ENCODE data around the gene PSME2. TPM values are rescaled to one million over a fixed set of nuclear protein-coding genes. Genes with fewer than 3 reads are reported as not detected.

PSME2 gene
- polyA plus RNA-seq, 4 donors = 175 to 997 (median 644) TPM

GRCh38 chr14:24176599-24176998 is 30.2 kb upstream of the PSME2 start:
- FAIRE-seq (no peak), DNase-seq (no peak)
- no peaks in the 10 kb centered on the region for H3K27me3 ChIP-seq (ENCODE audit: control insufficient read depth in 3 of 3, insufficient read depth in 3 of 3, low read length in 3 of 3)
- peaks cover 18 to 88% (median 20%) of the 10 kb centered on the region in 3 donors for H3K36me3 ChIP-seq (ENCODE audit: control insufficient read depth in 3 of 3, insufficient read depth in 2 of 3, low read depth in 1 of 3, low read length in 3 of 3)
- H3K27ac ChIP-seq (ENCODE audit: low read depth in 1 of 3, low read length in 2 of 3) = peak overlapping the region in 1 of 3 donors; percentile 35
- H3K4me3 ChIP-seq (ENCODE audit: low read depth in 1 of 3, low read length in 3 of 3) = no peak overlapping the region
- no peaks in the 10 kb centered on the region for H3K9me3 ChIP-seq (ENCODE audit: control insufficient read depth in 2 of 2, insufficient read depth in 1 of 2, low read depth in 1 of 2, low read length in 1 of 2)
- 96 to 99% (median 96%) methylated on average over 5 of the region's 5 CpGs for WGBS, 3 donors
- H3K4me1 ChIP-seq (ENCODE audit: control insufficient read depth in 3 of 3, insufficient read depth in 2 of 3, low read depth in 1 of 3, low read length in 2 of 3) = peaks cover 0 to 68% (median 0%) of the 10 kb centered on the region in 3 donors

GRCh38 chr14:24172871-24173281 is 26.5 kb upstream of the PSME2 start:
- H3K9me3 ChIP-seq (ENCODE audit: control insufficient read depth in 2 of 2, insufficient read depth in 1 of 2, low read depth in 1 of 2, low read length in 1 of 2) = no peaks in the 10 kb centered on the region
- no peak for FAIRE-seq

GRCh38 chr14:24172261-24172860 is 26.0 kb upstream of the PSME2 start:
- Histone ChIP-seq H3K36me3 (ENCODE audit: control insufficient read depth in 3 of 3, insufficient read depth in 2 of 3, low read depth in 1 of 3, low read length in 3 of 3) (peaks cover 7 to 58% (median 10%) of the 10 kb centered on the region in 3 donors), H3K27me3 (ENCODE audit: control insufficient read depth in 3 of 3, insufficient read depth in 3 of 3, low read length in 3 of 3) (no peaks in the 10 kb centered on the region), H3K4me3 (ENCODE audit: low read depth in 1 of 3, low read length in 3 of 3) (peak overlapping the region in 2 of 3 donors; percentile 18 to 71), H3K4me1 (ENCODE audit: control insufficient read depth in 3 of 3, insufficient read depth in 2 of 3, low read depth in 1 of 3, low read length in 2 of 3) (peaks cover 0 to 36% (median 0%) of the 10 kb centered on the region in 3 donors), H3K27ac (ENCODE audit: low read depth in 1 of 3, low read length in 2 of 3) (peak overlapping the region in 2 of 3 donors; percentile 67 to 78), H3K9me3 (ENCODE audit: control insufficient read depth in 2 of 2, insufficient read depth in 1 of 2, low read depth in 1 of 2, low read length in 1 of 2) (no peaks in the 10 kb centered on the region)
- FAIRE-seq = no peak
- DNase-seq = peak in 1 of 2 donors; percentile 60
- WGBS, 3 donors = 25 to 71% (median 68%) methylated on average over 28 to 30 of the region's 30 CpGs

More at GRCh38 chr14:24172871-24173281, 26.5 kb upstream of the PSME2 start:
- no peak for DNase-seq
- peaks cover 11 to 60% (median 15%) of the 10 kb centered on the region in 3 donors for H3K36me3 ChIP-seq (ENCODE audit: control insufficient read depth in 3 of 3, insufficient read depth in 2 of 3, low read depth in 1 of 3, low read length in 3 of 3)
- H3K4me3 ChIP-seq (ENCODE audit: low read depth in 1 of 3, low read length in 3 of 3) = peak overlapping the region in 1 of 3 donors; percentile 71
- H3K4me1 ChIP-seq (ENCODE audit: control insufficient read depth in 3 of 3, insufficient read depth in 2 of 3, low read depth in 1 of 3, low read length in 2 of 3) = peaks cover 0 to 41% (median 0%) of the 10 kb centered on the region in 3 donors
- 65 to 78% (median 74%) methylated on average over 19 to 20 of the region's 20 CpGs for WGBS, 3 donors
- H3K27me3 ChIP-seq (ENCODE audit: control insufficient read depth in 3 of 3, insufficient read depth in 3 of 3, low read length in 3 of 3) = no peaks in the 10 kb centered on the region
- H3K27ac ChIP-seq (ENCODE audit: low read depth in 1 of 3, low read length in 2 of 3) = peak overlapping the region in 1 of 3 donors; percentile 78

- Histone ChIP-seq H3K4me3 (ENCODE audit: low read depth in 1 of 3, low read length in 3 of 3) (peak within 1 kb of the TSS in 2 of 3 donors; percentile 18 to 71), H3K4me1 (ENCODE audit: control insufficient read depth in 3 of 3, insufficient read depth in 2 of 3, low read depth in 1 of 3, low read length in 2 of 3) (peaks cover 0 to 29% (median 0%) of the 10 kb centered on the region in 3 donors), H3K36me3 (ENCODE audit: control insufficient read depth in 3 of 3, insufficient read depth in 2 of 3, low read depth in 1 of 3, low read length in 3 of 3) (peaks cover 3 to 58% (median 6%) of the 10 kb centered on the region in 3 donors), H3K27me3 (ENCODE audit: control insufficient read depth in 3 of 3, insufficient read depth in 3 of 3, low read length in 3 of 3) (no peaks in the 10 kb centered on the region), H3K9me3 (ENCODE audit: control insufficient read depth in 2 of 2, insufficient read depth in 1 of 2, low read depth in 1 of 2, low read length in 1 of 2) (no peaks in the 10 kb centered on the region), H3K27ac (ENCODE audit: low read depth in 1 of 3, low read length in 2 of 3) (peak within 1 kb of the TSS in 2 of 3 donors; percentile 67 to 78)
- DNase-seq (peak; percentile 66 to 98), FAIRE-seq (no peak)
- WGBS, 3 donors = 6 to 52% (median 34%) methylated on average over 62 to 63 of the region's 63 CpGs
Measured at GRCh38 chr14:24171422-24172260, 25.2 kb upstream of the PSME2 start, which contains the start of gene REC8. REC8 (plus strand) TSS chr14:24172080; CDS start chr14:24172553, 473 bp downstream.

GRCh38 chr14:24167469-24168114 is 21.2 kb upstream of the PSME2 start:
- no peak for DNase-seq
- 85 to 93% (median 86%) methylated on average over 3 of the region's 3 CpGs for WGBS, 3 donors

GRCh38 chr14:24165785-24166184 is 19.4 kb upstream of the PSME2 start:
- peaks cover 17 to 66% (median 23%) of the 10 kb centered on the region in 3 donors for H3K36me3 ChIP-seq (ENCODE audit: control insufficient read depth in 3 of 3, insufficient read depth in 2 of 3, low read depth in 1 of 3, low read length in 3 of 3)
- no peak overlapping the region for H3K4me3 ChIP-seq (ENCODE audit: low read depth in 1 of 3, low read length in 3 of 3)
- FAIRE-seq (no peak), DNase-seq (no peak)
- 92 to 96% (median 94%) methylated on average over 5 of the region's 5 CpGs for WGBS, 3 donors
- H3K27me3 ChIP-seq (ENCODE audit: control insufficient read depth in 3 of 3, insufficient read depth in 3 of 3, low read length in 3 of 3) = no peaks in the 10 kb centered on the region
- H3K4me1 ChIP-seq (ENCODE audit: control insufficient read depth in 3 of 3, insufficient read depth in 2 of 3, low read depth in 1 of 3, low read length in 2 of 3) = peaks cover 0 to 8% (median 6%) of the 10 kb centered on the region in 3 donors
- H3K27ac ChIP-seq (ENCODE audit: low read depth in 1 of 3, low read length in 2 of 3) = no peak overlapping the region
- H3K9me3 ChIP-seq (ENCODE audit: control insufficient read depth in 2 of 2, insufficient read depth in 1 of 2, low read depth in 1 of 2, low read length in 1 of 2) = no peaks in the 10 kb centered on the region

More at GRCh38 chr14:24167469-24168114, 21.2 kb upstream of the PSME2 start:
- no peaks in the 10 kb centered on the region for H3K9me3 ChIP-seq (ENCODE audit: control insufficient read depth in 2 of 2, insufficient read depth in 1 of 2, low read depth in 1 of 2, low read length in 1 of 2)
- H3K4me3 ChIP-seq (ENCODE audit: low read depth in 1 of 3, low read length in 3 of 3) = no peak overlapping the region
- H3K36me3 ChIP-seq (ENCODE audit: control insufficient read depth in 3 of 3, insufficient read depth in 2 of 3, low read depth in 1 of 3, low read length in 3 of 3) = peaks cover 17 to 60% (median 23%) of the 10 kb centered on the region in 3 donors
- H3K4me1 ChIP-seq (ENCODE audit: control insufficient read depth in 3 of 3, insufficient read depth in 2 of 3, low read depth in 1 of 3, low read length in 2 of 3) = peaks cover 0 to 10% (median 6%) of the 10 kb centered on the region in 3 donors
- FAIRE-seq = no peak
- no peaks in the 10 kb centered on the region for H3K27me3 ChIP-seq (ENCODE audit: control insufficient read depth in 3 of 3, insufficient read depth in 3 of 3, low read length in 3 of 3)
- no peak overlapping the region for H3K27ac ChIP-seq (ENCODE audit: low read depth in 1 of 3, low read length in 2 of 3)

- 80 to 89% (median 86%) methylated on average over 14 of the region's 14 CpGs for WGBS, 3 donors
- FAIRE-seq (no peak), DNase-seq (no peak)
- Histone ChIP-seq H3K27me3 (ENCODE audit: control insufficient read depth in 3 of 3, insufficient read depth in 3 of 3, low read length in 3 of 3) (no peaks in the 10 kb centered on the region), H3K27ac (ENCODE audit: low read depth in 1 of 3, low read length in 2 of 3) (no peak overlapping the region), H3K9me3 (ENCODE audit: control insufficient read depth in 2 of 2, insufficient read depth in 1 of 2, low read depth in 1 of 2, low read length in 1 of 2) (no peaks in the 10 kb centered on the region), H3K4me3 (ENCODE audit: low read depth in 1 of 3, low read length in 3 of 3) (no peak overlapping the region), H3K4me1 (ENCODE audit: control insufficient read depth in 3 of 3, insufficient read depth in 2 of 3, low read depth in 1 of 3, low read length in 2 of 3) (peaks cover 0 to 15% (median 6%) of the 10 kb centered on the region in 3 donors), H3K36me3 (ENCODE audit: control insufficient read depth in 3 of 3, insufficient read depth in 2 of 3, low read depth in 1 of 3, low read length in 3 of 3) (peaks cover 17 to 76% (median 25%) of the 10 kb centered on the region in 3 donors)
Measured at GRCh38 chr14:24164518-24164991, 18.1 kb upstream of the PSME2 start.

GRCh38 chr14:24162093-24162492 is 15.7 kb upstream of the PSME2 start:
- peaks cover 19 to 79% (median 33%) of the 10 kb centered on the region in 3 donors for H3K36me3 ChIP-seq (ENCODE audit: control insufficient read depth in 3 of 3, insufficient read depth in 2 of 3, low read depth in 1 of 3, low read length in 3 of 3)
- peaks cover 0 to 15% (median 6%) of the 10 kb centered on the region in 3 donors for H3K4me1 ChIP-seq (ENCODE audit: control insufficient read depth in 3 of 3, insufficient read depth in 2 of 3, low read depth in 1 of 3, low read length in 2 of 3)
- DNase-seq = no peak
- no peaks in the 10 kb centered on the region for H3K9me3 ChIP-seq (ENCODE audit: control insufficient read depth in 2 of 2, insufficient read depth in 1 of 2, low read depth in 1 of 2, low read length in 1 of 2)
- peak overlapping the region; percentile 67 to 86 (median 74) for H3K4me3 ChIP-seq (ENCODE audit: low read depth in 1 of 3, low read length in 3 of 3)
- FAIRE-seq = no peak
- peak overlapping the region in 2 of 3 donors; percentile 97 to 99 for H3K27ac ChIP-seq (ENCODE audit: low read depth in 1 of 3, low read length in 2 of 3)
- WGBS, 3 donors = 21 to 27% (median 23%) methylated on average over 8 of the region's 8 CpGs
- H3K27me3 ChIP-seq (ENCODE audit: control insufficient read depth in 3 of 3, insufficient read depth in 3 of 3, low read length in 3 of 3) = no peaks in the 10 kb centered on the region

All from small intestine (tissue), 7 donors.